Measurements from ENCODE around the gene TET2. TPM values are rescaled to one million over a fixed set of nuclear protein-coding genes. Genes with fewer than 3 reads are reported as not detected.

TET2 gene
- total RNA-seq, 1 donor from 2014 or later, result 34.8 TPM

DNA sequence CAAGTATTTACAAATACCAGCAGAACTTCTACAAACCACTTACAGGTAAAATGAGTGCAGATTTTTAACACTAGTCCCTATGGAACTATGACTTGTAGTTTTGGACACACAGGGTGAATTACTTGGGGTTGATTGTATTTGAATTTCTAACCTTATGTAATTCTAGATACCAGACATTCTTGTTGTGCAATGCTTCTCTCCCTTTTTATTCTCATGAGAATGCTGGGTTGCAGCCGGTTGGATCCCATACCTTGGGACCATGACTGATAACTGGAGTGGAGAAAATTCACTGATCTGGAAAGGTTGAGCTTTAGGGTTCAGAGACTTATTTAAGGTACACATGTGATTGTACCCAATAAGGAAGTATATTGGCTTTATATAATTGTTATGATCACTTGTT, 8.8 kb downstream of the TET2 start:
- Mint-ChIP-seq H3K27me3 (no peaks in the 10 kb centered on the region), H3K36me3 (peaks cover 5% of the 10 kb centered on the region), H3K4me1 (ENCODE audit: unreplicated experiment) (peaks cover 23% of the 10 kb centered on the region), H3K9me3 (no peaks in the 10 kb centered on the region), H3K4me3 (no peak overlapping the region), H3K27ac (peak overlapping the region; percentile 34)
- no peak for DNase-seq (ENCODE audit: extremely low spot score, unreplicated experiment)
- TF ChIP-seq, protein P1, sequence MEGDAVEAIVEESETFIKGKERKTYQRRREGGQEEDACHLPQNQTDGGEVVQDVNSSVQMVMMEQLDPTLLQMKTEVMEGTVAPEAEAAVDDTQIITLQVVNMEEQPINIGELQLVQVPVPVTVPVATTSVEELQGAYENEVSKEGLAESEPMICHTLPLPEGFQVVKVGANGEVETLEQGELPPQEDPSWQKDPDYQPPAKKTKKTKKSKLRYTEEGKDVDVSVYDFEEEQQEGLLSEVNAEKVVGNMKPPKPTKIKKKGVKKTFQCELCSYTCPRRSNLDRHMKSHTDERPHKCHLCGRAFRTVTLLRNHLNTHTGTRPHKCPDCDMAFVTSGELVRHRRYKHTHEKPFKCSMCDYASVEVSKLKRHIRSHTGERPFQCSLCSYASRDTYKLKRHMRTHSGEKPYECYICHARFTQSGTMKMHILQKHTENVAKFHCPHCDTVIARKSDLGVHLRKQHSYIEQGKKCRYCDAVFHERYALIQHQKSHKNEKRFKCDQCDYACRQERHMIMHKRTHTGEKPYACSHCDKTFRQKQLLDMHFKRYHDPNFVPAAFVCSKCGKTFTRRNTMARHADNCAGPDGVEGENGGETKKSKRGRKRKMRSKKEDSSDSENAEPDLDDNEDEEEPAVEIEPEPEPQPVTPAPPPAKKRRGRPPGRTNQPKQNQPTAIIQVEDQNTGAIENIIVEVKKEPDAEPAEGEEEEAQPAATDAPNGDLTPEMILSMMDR (conservative IDR thresholded peaks at IDR 0.05), result no peak

DNA sequence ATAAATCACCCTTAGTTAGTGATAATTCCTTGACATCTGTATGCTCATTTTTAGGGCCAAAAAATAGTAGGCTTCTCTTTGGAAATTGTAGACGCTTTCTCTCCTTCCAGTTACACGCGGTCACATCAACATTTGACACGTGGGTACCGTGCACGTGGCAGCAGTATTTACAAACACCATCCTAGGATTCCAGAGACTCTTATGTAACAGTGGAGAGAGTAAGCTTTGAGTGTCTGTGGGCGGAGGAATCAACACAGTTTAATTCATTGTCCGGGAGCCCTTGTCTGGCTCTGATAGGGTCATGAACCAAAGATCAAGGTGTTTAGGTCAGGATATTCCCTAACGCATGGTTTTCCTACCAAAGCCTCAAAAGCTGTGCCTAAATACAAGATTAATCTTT, 12.2 kb downstream of the TET2 start:
- Mint-ChIP-seq H3K27ac (no peak overlapping the region), H3K4me1 (ENCODE audit: unreplicated experiment) (peaks cover 28% of the 10 kb centered on the region), H3K36me3 (peaks cover 5% of the 10 kb centered on the region), H3K4me3 (peak overlapping the region; percentile 31), H3K9me3 (no peaks in the 10 kb centered on the region), H3K27me3 (no peaks in the 10 kb centered on the region)
- TF ChIP-seq, protein P1 (conservative IDR thresholded peaks at IDR 0.05), result no peak
- DNase-seq (ENCODE audit: extremely low spot score, unreplicated experiment), result no peak

DNA sequence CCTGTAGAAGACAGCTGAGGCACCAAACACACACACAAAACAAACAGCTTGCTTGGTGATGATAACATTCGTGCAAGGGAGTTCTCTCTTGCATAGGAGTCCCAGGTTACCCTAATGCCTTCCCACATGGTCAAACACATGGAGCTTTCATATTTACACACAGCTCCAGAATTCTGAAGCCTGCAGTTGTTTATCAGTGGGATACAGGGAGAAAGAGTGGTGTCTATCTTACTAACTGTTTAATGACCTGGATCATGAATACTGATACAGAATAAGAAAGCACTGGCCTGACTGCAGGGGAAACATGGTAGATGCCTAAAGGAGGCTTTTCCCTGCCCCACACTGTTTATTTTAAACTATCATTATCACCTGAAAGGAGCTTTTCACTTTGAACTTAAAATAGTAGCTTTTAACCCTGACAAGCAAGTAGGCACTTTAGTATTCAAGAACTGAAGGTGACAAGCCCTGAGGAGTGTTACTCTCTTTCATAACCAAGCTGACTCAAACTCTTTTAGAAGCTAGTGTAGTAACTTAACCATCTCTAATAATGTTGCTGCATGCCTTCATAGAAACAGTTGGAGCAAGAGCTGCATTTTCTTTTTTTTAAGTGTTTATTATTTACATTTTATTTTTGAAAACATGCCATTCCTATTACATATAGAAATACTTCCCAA, 15.6 kb downstream of the TET2 start:
- DNase-seq (ENCODE audit: extremely low spot score, unreplicated experiment), result no peak

DNA sequence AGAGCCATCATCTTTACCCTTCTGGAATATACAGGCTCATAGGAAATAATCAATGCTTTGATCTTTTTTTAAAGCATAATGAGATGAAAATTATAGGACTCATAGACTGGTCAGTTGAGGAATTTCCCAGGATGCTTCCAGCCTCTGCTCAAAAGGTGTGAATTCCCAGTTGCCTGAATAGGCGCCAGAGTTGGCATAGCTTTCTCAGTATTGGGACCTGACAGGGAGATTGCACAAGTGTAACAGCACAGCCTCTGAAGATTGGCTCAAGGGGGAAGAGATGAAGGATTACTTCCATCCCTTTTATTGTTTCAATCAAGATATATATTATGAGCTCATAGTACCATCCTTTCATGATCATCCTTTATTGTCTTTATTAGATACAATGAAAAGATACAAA, 17.9 kb downstream of the TET2 start:
- H3K4me3 Mint-ChIP-seq, result no peak overlapping the region
- no peak overlapping the region for H3K27ac Mint-ChIP-seq
- H3K27me3 Mint-ChIP-seq, result no peaks in the 10 kb centered on the region
- H3K9me3 Mint-ChIP-seq, result peaks cover 12% of the 10 kb centered on the region
- TF ChIP-seq, protein P1 (conservative IDR thresholded peaks at IDR 0.05), result no peak
- DNase-seq (ENCODE audit: extremely low spot score, unreplicated experiment), result no peak
- H3K4me1 Mint-ChIP-seq (ENCODE audit: unreplicated experiment), result peaks cover 5% of the 10 kb centered on the region
- peaks cover 31% of the 10 kb centered on the region for H3K36me3 Mint-ChIP-seq

More for the DNA sequence above, 15.6 kb downstream of the TET2 start:
- TF ChIP-seq, protein P1 (conservative IDR thresholded peaks at IDR 0.05), result no peak
- Mint-ChIP-seq H3K27ac (no peak overlapping the region), H3K27me3 (no peaks in the 10 kb centered on the region), H3K36me3 (peaks cover 14% of the 10 kb centered on the region), H3K4me3 (no peak overlapping the region), H3K4me1 (ENCODE audit: unreplicated experiment) (peaks cover 10% of the 10 kb centered on the region), H3K9me3 (no peaks in the 10 kb centered on the region)

DNA sequence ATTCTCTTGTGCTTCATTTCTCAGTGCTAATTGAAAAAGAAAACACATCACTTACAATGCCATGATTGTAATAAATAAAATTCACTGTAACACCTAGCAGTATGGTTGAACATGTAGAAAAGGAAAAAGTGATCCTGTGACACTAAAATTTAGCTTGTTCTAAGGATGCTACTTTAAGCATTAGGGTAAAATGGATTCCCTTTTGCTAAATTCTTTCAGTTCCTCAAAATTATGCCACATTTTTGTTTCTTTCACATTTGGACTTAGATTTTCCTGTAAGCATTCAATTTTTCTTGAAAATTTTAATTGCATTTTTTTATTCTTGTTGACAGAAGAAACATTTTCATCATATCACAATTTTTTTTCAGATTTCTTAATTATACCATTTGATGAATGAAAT, 19.4 kb downstream of the TET2 start:
- DNase-seq (ENCODE audit: extremely low spot score, unreplicated experiment), result no peak
- H3K4me1 Mint-ChIP-seq (ENCODE audit: unreplicated experiment), result peaks cover 5% of the 10 kb centered on the region
- H3K9me3 Mint-ChIP-seq, result peaks cover 12% of the 10 kb centered on the region
- TF ChIP-seq, protein P1 (conservative IDR thresholded peaks at IDR 0.05), result no peak
- no peaks in the 10 kb centered on the region for H3K27me3 Mint-ChIP-seq
- peaks cover 32% of the 10 kb centered on the region for H3K36me3 Mint-ChIP-seq
- H3K27ac Mint-ChIP-seq, result no peak overlapping the region
- no peak overlapping the region for H3K4me3 Mint-ChIP-seq
